PC-9 (cell line): Measurements from ENCODE around the gene CLCN1. TPM values are rescaled to one million over a fixed set of nuclear protein-coding genes. Genes with fewer than 3 reads are reported as not detected.

Experiments
- BruUV-seq: library from RNA; stranded (reverse); fragments of 400-500 nt; replicated peaks from 2 replicates; lab custom pipeline; 2021; lab: Mats Ljungman, UMichigan
- CTCF ChIA-PET: fragments of 300-600 bp; sonication (Branson Sonifier 250); formaldehyde crosslinking; loops from one replicate; lab custom pipeline; 2022; ENCODE audit warnings: antibody characterized with exemption; lab: Charles Lee
- POLR2A ChIA-PET: fragments of 300-600 bp; sonication (Branson Sonifier 250); formaldehyde crosslinking; loops from one replicate; lab custom pipeline; 2022; ENCODE audit warnings: antibody characterized with exemption; ENCODE audit not compliant: unreplicated experiment; lab: Charles Lee
- DNase-seq, 2 experiments: peaks; one replicate each; pipeline versions ENCODE4 v3.0.0 to v3.0.0-alpha.2; 2015 to 2022; ENCODE audit warnings: mixed read lengths in 1 of 2
- H2AFZ ChIP-seq: fragments of 200-600 bp; sonication (generic); 2 replicates; pipeline ENCODE4 v1.8.1; 2017; ENCODE audit warnings: antibody characterized with exemption
- H3F3A ChIP-seq: fragments of 200-600 bp; sonication (generic); 2 replicates; pipeline ENCODE4 v1.8.1; 2017; ENCODE audit warnings: antibody characterized with exemption, mild to moderate bottlenecking, low read depth; ENCODE audit not compliant: insufficient read depth
- H3K27ac ChIP-seq: fragments of 200-600 bp; sonication (generic); 2 replicates; pipeline ENCODE4 v1.6.1; 2016; ENCODE audit warnings: mixed run types
- H3K27me3 ChIP-seq: fragments of 200-600 bp; sonication (generic); 2 replicates; pipeline ENCODE4 v1.6.1; 2016; ENCODE audit warnings: low read depth, mixed run types; ENCODE audit not compliant: insufficient read depth
- H3K36me3 ChIP-seq: fragments of 200-600 bp; sonication (generic); 2 replicates; pipeline ENCODE4 v1.6.1; 2016; ENCODE audit warnings: low read depth, mixed run types
- H3K4me1 ChIP-seq: fragments of 200-600 bp; sonication (generic); replicated peaks from 2 replicates; pipeline ENCODE4 v1.6.1; 2016; ENCODE audit warnings: mixed run types; ENCODE audit not compliant: insufficient read depth
- H3K4me2 ChIP-seq: fragments of 200-600 bp; sonication (generic); 2 replicates; pipeline ENCODE4 v1.6.1; 2017; ENCODE audit warnings: mixed run types
- H3K4me3 ChIP-seq: fragments of 200-600 bp; sonication (generic); 2 replicates; pipeline ENCODE4 v1.6.1; 2016; ENCODE audit warnings: mixed run types
- H3K79me2 ChIP-seq: fragments of 200-600 bp; sonication (generic); 2 replicates; pipeline ENCODE4 v1.6.1; 2017; ENCODE audit warnings: low read depth, mixed run types
- H3K9me2 ChIP-seq: fragments of 200-600 bp; sonication (generic); 2 replicates; pipeline ENCODE4 v1.8.1; 2017; ENCODE audit warnings: mild to moderate bottlenecking; ENCODE audit not compliant: insufficient read depth
- H3K9me3 ChIP-seq: fragments of 200-600 bp; sonication (generic); 2 replicates; pipeline ENCODE4 v1.8.1; 2016; ENCODE audit warnings: low read depth; ENCODE audit not compliant: insufficient read depth
- H4K20me1 ChIP-seq: fragments of 200-600 bp; sonication (generic); 2 replicates; pipeline ENCODE4 v1.8.1; 2017; ENCODE audit not compliant: insufficient read depth
- EZH2 ChIP-seq: fragments of 200-600 bp; sonication (generic); IDR thresholded peaks from 2 replicates; pipeline ENCODE4 v1.8.0; 2017; ENCODE audit warnings: antibody characterized with exemption, low read depth
- intact Hi-C: fragments of 100-400 bp; cut with micrococcal nuclease; formaldehyde crosslinking; loops from one replicate; pipeline ENCODE4 v1.10.0; 2022; ENCODE audit not compliant: unreplicated experiment
- total RNA-seq: library from RNA; stranded (reverse); gene quantifications from 2 replicates; pipeline ENCODE4 v1.2.3, GENCODE V29; 2021
- TF ChIP-seq, protein P1 (sequence below): fragments of 200-600 bp; sonication (generic); conservative IDR thresholded peaks from 2 replicates; pipeline ENCODE4 v1.6.1; 2017; ENCODE audit warnings: mixed run types, antibody characterized with exemption, mild to moderate bottlenecking, moderate library complexity

The CLCN1 gene
- total RNA-seq, 1 experiment from 2014 or later: not detected

DNA sequence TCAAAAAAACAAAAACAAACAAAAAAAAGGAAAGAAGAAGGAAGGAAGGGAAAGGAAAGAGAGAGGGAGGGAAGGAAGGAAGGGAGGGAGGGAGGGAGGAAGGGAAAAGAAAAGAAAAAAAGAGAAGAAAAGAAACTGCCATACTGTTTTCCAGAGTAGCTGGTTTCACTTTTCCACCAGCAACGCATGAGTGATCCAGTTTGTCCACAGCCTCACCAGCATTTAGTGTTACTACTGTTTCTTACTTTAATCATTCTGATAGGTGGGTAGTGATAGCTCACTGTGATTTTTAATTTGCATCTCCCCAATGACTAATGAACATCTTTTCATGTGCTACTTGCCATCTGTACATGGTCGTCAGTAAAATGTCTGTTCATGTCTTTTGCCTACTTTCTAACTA is 43.0 kb upstream of the CLCN1 start:
- DNase-seq: no peak
- Histone ChIP-seq H3K4me2 (no peak overlapping the region), H3F3A (peaks cover 20% of the 10 kb centered on the region), H3K9me2 (no peaks in the 10 kb centered on the region), H3K27ac (no peak overlapping the region), H2AFZ (no peak overlapping the region), H3K27me3 (no peaks in the 10 kb centered on the region), H3K9me3 (no peaks in the 10 kb centered on the region), H3K79me2 (no peaks in the 10 kb centered on the region), H3K4me1 (no peaks in the 10 kb centered on the region), H4K20me1 (no peaks in the 10 kb centered on the region), H3K36me3 (peaks cover 10% of the 10 kb centered on the region), H3K4me3 (no peak overlapping the region)
- intact Hi-C loops: no loop called here
- no peak for TF ChIP-seq EZH2
- TF ChIP-seq, protein P1, sequence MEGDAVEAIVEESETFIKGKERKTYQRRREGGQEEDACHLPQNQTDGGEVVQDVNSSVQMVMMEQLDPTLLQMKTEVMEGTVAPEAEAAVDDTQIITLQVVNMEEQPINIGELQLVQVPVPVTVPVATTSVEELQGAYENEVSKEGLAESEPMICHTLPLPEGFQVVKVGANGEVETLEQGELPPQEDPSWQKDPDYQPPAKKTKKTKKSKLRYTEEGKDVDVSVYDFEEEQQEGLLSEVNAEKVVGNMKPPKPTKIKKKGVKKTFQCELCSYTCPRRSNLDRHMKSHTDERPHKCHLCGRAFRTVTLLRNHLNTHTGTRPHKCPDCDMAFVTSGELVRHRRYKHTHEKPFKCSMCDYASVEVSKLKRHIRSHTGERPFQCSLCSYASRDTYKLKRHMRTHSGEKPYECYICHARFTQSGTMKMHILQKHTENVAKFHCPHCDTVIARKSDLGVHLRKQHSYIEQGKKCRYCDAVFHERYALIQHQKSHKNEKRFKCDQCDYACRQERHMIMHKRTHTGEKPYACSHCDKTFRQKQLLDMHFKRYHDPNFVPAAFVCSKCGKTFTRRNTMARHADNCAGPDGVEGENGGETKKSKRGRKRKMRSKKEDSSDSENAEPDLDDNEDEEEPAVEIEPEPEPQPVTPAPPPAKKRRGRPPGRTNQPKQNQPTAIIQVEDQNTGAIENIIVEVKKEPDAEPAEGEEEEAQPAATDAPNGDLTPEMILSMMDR: no peak
- CTCF ChIA-PET: no interaction called here
- POLR2A ChIA-PET: interaction anchor here (0.6 kb wide), 1 partner anchor 10 kb away, joined by 4 read pairs; the partner anchor contains the start of gene GSTK1
- BruUV-seq: no TSS peak

DNA sequence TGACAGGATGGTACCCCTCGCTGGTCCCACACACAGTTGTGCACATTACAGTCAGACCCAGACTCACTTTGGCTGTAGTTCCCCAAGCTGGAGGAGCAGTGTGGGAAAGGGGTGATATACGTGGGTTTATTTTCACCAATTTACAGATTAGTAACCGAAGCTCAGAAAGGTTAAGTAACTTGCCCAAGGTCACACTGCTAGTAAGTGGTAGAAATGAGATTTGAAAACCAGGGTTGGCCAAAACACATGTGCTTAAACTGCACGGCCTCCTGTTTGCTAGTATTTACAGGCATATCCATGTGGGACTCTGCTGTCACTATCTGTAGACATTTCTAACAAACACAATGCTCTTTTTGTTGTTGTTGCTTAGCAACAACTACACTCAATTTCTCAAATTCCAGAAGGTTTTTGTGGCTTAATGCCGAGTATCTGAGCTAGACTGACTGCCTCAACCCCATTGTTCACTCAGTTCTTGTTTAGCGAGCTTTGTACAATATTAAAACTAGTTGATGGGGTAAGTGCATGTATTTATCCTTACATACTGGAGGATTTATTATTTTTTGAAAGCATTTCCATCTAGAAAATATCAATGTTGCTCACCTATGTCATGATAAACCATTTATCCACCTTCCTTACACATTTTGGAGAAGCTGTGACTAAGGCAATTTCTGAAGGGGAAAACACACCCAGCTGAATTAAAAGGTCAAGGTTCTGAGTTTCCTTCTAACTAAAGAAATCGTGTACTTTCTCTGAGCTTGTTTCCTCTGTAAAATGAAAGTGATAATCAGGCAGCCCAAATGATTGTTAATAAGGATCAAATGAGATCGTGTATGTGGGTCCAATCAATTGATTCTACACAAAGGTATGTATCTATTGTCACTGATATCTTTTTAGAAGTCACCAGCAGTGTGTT is 36.5 kb upstream of the CLCN1 start:
- peak overlapping the region; percentile 42 for H2AFZ ChIP-seq
- H3K36me3 ChIP-seq: no peaks in the 10 kb centered on the region
- peak overlapping the region; percentile 16; the same call in 1 of the 2 replicates for H3K4me3 ChIP-seq
- intact Hi-C loops: no loop called here
- POLR2A ChIA-PET: interaction anchor here (0.6 to 1.5 kb wide), 4 partner anchors 10 to 221 kb away, joined by 3 to 20 read pairs (median 4); partner anchors contain the start of gene GSTK1
- H3K9me3 ChIP-seq: no peaks in the 10 kb centered on the region
- H3F3A ChIP-seq: peaks cover 27% of the 10 kb centered on the region
- no peaks in the 10 kb centered on the region for H4K20me1 ChIP-seq
- H3K4me1 ChIP-seq: peaks cover 43% of the 10 kb centered on the region
- DNase-seq: peak; percentile 49 to 97
- peak overlapping the region; percentile 82 for H3K27ac ChIP-seq
- no peaks in the 10 kb centered on the region for H3K79me2 ChIP-seq
- BruUV-seq: no TSS peak
- H3K9me2 ChIP-seq: no peaks in the 10 kb centered on the region
- CTCF ChIA-PET: interaction anchor here (0.6 to 1.5 kb wide), 4 partner anchors 16 to 941 kb away, joined by 3 to 11 read pairs (median 4); partner anchors contain the start of genes GSTK1 and TCAF1
- TF ChIP-seq EZH2: no peak
- TF ChIP-seq, protein P1: no peak
- no peaks in the 10 kb centered on the region for H3K27me3 ChIP-seq
- peak overlapping the region; percentile 64 for H3K4me2 ChIP-seq

DNA sequence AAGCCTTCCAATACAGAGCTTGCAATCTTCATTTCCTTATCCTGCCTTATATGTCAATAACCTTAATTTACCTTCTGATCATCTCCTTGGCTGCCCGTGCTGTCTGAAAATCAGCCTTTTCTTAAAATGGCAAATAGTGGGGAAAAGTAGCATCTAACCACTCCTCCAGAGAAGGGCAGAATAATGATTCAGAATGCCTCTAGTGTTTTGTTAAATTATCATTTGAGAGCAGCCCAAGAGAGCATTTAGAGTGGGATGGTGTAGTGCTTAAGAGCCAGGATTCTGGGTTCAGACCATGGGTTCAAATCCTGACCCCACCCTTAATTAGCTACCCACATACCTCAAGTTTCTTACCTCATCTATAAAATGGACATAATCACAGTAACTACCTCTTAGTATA is 35.8 kb upstream of the CLCN1 start:
- H3K9me3 ChIP-seq: no peaks in the 10 kb centered on the region
- H3K36me3 ChIP-seq: no peaks in the 10 kb centered on the region
- ChIA-PET CTCF (interaction anchor here (1.2 to 1.5 kb wide), 3 partner anchors 17 to 941 kb away, joined by 3 to 11 read pairs (median 5); partner anchors contain the start of gene GSTK1), POLR2A (interaction anchor here (1.5 kb wide), 1 partner anchor 17 kb away, joined by 20 read pairs; the partner anchor contains the start of gene GSTK1)
- no TSS peak for BruUV-seq
- H3K27ac ChIP-seq: peak overlapping the region; percentile 82
- no peaks in the 10 kb centered on the region for H3K9me2 ChIP-seq
- no peaks in the 10 kb centered on the region for H3K79me2 ChIP-seq
- H3K27me3 ChIP-seq: no peaks in the 10 kb centered on the region
- peaks cover 45% of the 10 kb centered on the region for H3K4me1 ChIP-seq
- no peak for DNase-seq
- peak overlapping the region; percentile 16; the same call in 1 of the 2 replicates for H3K4me3 ChIP-seq
- intact Hi-C loops: no loop called here
- no peaks in the 10 kb centered on the region for H4K20me1 ChIP-seq
- H2AFZ ChIP-seq: peak overlapping the region; percentile 42
- peak overlapping the region; percentile 64 for H3K4me2 ChIP-seq
- TF ChIP-seq, protein P1: no peak
- TF ChIP-seq EZH2: no peak
- peaks cover 33% of the 10 kb centered on the region for H3F3A ChIP-seq
